NCI-H1436 (cell line): Measurements from ENCODE around the gene LRRC75A.
"Not testable (repeated sequence)": the region's sequence is repeated elsewhere in the genome, so short reads cannot be mapped to it uniquely, and the experiment has no call there.

ENCODE experiments used
- DNase-seq: peaks from one replicate; lab custom pipeline; 2025; lab: John Stamatoyannopoulos, UW

LRRC75A gene

DNA sequence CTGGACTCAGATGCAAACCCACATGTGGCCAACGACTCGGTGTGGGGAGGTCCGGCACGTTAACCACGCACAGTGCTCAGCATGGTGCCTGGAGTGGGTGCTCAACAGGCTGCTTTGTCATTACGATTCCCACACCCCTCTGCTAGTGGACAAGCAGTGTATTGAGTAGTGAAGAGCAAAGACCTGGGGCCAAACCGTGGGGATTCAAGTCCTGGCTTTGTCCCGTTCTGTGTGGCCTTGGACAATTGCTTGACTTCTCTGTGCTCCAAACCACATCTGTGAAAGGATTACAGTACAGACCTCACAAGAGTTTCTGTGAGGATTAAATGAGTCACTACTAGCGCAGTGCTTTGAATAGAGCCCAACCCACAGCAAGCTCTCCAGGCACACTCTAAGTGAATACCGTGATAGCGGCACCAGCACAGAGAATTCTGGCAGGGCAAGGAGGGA is 42.8 kb downstream of the LRRC75A start:
- no peak for DNase-seq

- no peak for DNase-seq
Observed at GRCh38 chr17:16448490-16448889, 43.5 kb downstream of the LRRC75A start.

- no peak for DNase-seq
Observed at GRCh38 chr17:16447676-16448075, 44.3 kb downstream of the LRRC75A start.

GRCh38 chr17:16446338-16446983 is 45.5 kb downstream of the LRRC75A start:
- no peak for DNase-seq

DNA sequence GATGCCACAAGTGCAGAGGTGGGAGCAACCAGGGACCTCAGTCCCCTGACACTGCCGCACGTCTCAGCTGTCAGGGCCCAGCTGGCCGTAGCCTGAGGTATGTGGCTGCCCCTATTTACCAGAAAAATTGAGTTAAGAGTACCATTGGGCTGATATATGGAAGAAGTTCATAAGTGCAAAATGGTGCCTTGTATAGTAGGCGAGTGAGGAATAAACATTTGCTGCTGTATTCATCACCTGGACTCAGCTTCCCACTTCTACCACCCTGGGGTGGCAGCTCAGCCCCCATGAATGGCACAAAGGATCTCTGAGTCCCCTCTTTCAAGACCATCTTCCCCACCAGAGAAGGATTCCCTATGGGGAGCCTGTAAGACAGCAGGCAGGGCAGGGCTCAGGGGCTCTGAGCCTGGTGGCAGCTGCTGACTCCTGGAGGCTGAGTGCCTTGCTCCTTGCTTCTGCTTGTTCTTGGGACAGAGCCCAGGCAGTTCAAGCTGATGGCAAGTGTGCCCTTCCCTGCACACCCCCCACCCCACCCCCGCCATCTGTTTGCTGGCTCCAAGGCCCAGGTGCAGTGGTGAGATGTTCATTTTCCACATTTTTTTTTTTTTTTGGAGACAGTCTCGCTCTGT is 47.6 kb downstream of the LRRC75A start:
- DNase-seq: no peak

- DNase-seq: no peak
Observed at GRCh38 chr17:16443511-16444257, 48.3 kb downstream of the LRRC75A start.

GRCh38 chr17:16442594-16443510 is 49.1 kb downstream of the LRRC75A start:
- DNase-seq: no peak

- no peak for DNase-seq
Observed at GRCh38 chr17:16442141-16442540, 49.9 kb downstream of the LRRC75A start.

GRCh38 chr17:16440901-16441629 is 50.9 kb downstream of the LRRC75A start:
- DNase-seq: no peak

- not testable (repeated sequence) for DNase-seq
Observed at GRCh38 chr17:16440354-16440753, 51.6 kb downstream of the LRRC75A start.

- DNase-seq: no peak
Observed at GRCh38 chr17:16439811-16440351, 52.1 kb downstream of the LRRC75A start.

- DNase-seq: no peak
Observed at GRCh38 chr17:16439303-16439791, 52.6 kb downstream of the LRRC75A start.

- peak; percentile 99 for DNase-seq
Observed at GRCh38 chr17:16438557-16439302, 53.3 kb downstream of the LRRC75A start.

- DNase-seq: no peak
Observed at GRCh38 chr17:16438173-16438556, 53.8 kb downstream of the LRRC75A start.

DNA sequence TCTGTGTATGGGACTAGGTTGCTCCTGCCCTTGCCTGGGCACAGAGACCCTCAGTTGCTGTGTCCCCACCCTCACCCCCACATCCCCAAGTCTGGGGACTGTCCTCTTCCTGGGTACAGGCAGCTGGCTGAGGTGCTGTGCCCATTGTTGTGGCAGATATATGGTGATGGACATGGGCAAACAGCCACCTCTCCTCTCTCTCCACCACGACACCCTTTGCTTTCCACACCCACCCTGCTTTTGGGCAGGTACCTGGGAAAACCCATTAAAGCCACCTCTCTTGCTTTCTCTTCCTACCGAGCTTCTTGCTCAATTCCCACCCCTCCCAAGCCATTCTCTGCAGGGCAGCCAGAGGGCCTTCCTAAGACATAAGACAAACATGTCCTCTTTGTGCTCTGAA is 54.9 kb downstream of the LRRC75A start:
- DNase-seq: no peak

- DNase-seq: no peak
Observed at GRCh38 chr17:16435925-16436886, 55.8 kb downstream of the LRRC75A start.

GRCh38 chr17:16434662-16435061 is 57.3 kb downstream of the LRRC75A start:
- no peak for DNase-seq

DNA sequence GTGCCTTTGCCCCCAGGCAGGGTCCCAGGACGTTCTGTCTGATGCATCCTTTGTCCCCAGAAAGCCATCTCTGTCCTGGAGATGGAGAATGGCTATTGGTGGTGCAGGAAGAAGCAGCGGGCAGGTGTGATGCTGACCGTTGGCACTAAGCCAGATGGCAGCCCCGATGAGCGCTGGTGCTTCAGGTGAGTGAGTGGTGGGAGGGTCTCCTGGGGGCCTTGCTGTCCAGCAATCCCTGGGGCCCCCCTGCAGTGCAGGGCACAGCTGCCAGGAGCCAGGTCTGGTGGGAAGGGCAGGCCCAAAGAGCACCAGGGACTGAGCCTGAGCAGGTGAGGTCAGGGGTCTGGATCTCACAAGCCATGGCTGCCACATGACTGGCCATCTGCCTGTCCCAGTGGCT is 58.5 kb downstream of the LRRC75A start:
- DNase-seq: no peak

DNA sequence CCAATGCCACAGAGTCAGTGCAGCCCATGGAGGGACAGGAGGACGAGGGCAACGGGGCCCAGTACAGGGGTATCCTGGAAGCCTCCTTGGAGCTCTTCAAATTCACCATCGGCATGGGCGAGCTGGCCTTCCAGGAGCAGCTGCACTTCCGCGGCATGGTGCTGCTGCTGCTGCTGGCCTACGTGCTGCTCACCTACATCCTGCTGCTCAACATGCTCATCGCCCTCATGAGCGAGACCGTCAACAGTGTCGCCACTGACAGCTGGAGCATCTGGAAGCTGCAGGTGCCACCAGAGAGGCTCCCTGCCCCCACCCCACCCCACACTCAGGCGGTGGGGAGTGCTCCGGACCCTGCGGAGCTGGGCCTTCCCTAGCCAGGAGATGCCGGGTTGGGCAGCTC is 60.0 kb downstream of the LRRC75A start:
- no peak for DNase-seq
